H1 (cell line): ENCODE measurements around the gene GPR161. TPM values are rescaled to one million over a fixed set of nuclear protein-coding genes. Genes with fewer than 3 reads are reported as not detected.

Experiments
- CTCF ChIA-PET: fragments of 300-600 bp; sonication (Branson Sonifier 250); formaldehyde crosslinking; loops from one replicate; lab custom pipeline; 2021; ENCODE audit not compliant: partially characterized antibody; lab: Charles Lee
- POLR2A ChIA-PET: fragments of 300-600 bp; sonication (Branson Sonifier 250); formaldehyde crosslinking; loops from one replicate; lab custom pipeline; 2021; ENCODE audit warnings: inconsistent platforms; ENCODE audit not compliant: partially characterized antibody; lab: Charles Lee
- DNase-seq, 2 experiments: peaks; one replicate each; pipeline versions ENCODE4 v3.0.0 to v3.0.0-alpha.2; 2010 to 2022; ENCODE audit warnings: low spot score in 2 of 2, low read depth in 1 of 2, mixed read lengths in 1 of 2
- FAIRE-seq: peaks from 2 replicates; lab custom pipeline; 2011; peaks lifted over from hg19 to GRCh38; lab: Jason Lieb, UNC
- H2AFZ ChIP-seq: 2 replicates; pipeline ENCODE4 v1.8.1; 2012; ENCODE audit warnings: low read length, inconsistent platforms
- H2AK5ac ChIP-seq: 2 replicates; pipeline ENCODE4 v1.6.1; 2013; ENCODE audit warnings: low read depth, low read length
- H2BK120ac ChIP-seq: replicated peaks from 2 replicates; pipeline ENCODE3; 2013; ENCODE audit warnings: low read depth, low read length, inconsistent platforms
- H2BK12ac ChIP-seq: 2 replicates; pipeline ENCODE4 v1.6.1; 2013; ENCODE audit warnings: low read depth, low read length
- H2BK15ac ChIP-seq: 2 replicates; pipeline ENCODE4 v1.6.1; 2013; ENCODE audit warnings: low read length
- H2BK20ac ChIP-seq: 2 replicates; pipeline ENCODE4 v1.6.1; 2013; ENCODE audit warnings: low read length
- H2BK5ac ChIP-seq: 2 replicates; pipeline ENCODE4 v1.6.1; 2013; ENCODE audit warnings: low read depth, low read length
- H3K14ac ChIP-seq: 2 replicates; pipeline ENCODE4 v1.6.1; 2013; ENCODE audit warnings: inconsistent platforms; ENCODE audit not compliant: insufficient read length
- H3K18ac ChIP-seq: 2 replicates; pipeline ENCODE4 v1.6.1; 2013; ENCODE audit warnings: low read length; ENCODE audit errors: extremely low read depth
- H3K23ac ChIP-seq: 2 replicates; pipeline ENCODE4 v1.6.1; 2013; ENCODE audit warnings: inconsistent platforms; ENCODE audit not compliant: insufficient read length
- H3K23me2 ChIP-seq: 2 replicates; pipeline ENCODE4 v1.6.1; 2013; ENCODE audit warnings: low read depth, low read length
- H3K27ac ChIP-seq: 2 replicates; pipeline ENCODE4 v1.6.1; 2011; ENCODE audit warnings: low read depth, low read length, inconsistent platforms
- H3K27me3 ChIP-seq, 4 experiments: replicated peaks in 1 of 4; 1 replicate in 1 of 4; 2 replicates in 3 of 4; pipeline versions ENCODE4 v1.6.1 to v1.8.1; 2011 to 2013; ENCODE audit warnings: low read length in 3 of 4, mild to moderate bottlenecking in 3 of 4, inconsistent platforms in 2 of 4, mixed read lengths in 2 of 4, moderate library complexity in 1 of 4; ENCODE audit not compliant: control insufficient read depth in 3 of 4, insufficient read depth in 3 of 4; ENCODE audit errors: extremely low read depth in 1 of 4
- H3K36me3 ChIP-seq, 4 experiments: 2 replicates each; pipeline versions ENCODE4 v1.6.1 to v1.8.1; 2011 to 2013; ENCODE audit warnings: mild to moderate bottlenecking in 4 of 4, low read length in 3 of 4, moderate library complexity in 2 of 4, control low read depth in 1 of 4, inconsistent platforms in 1 of 4; ENCODE audit not compliant: insufficient read depth in 4 of 4, control insufficient read depth in 2 of 4
- H3K4ac ChIP-seq: replicated peaks from 2 replicates; pipeline ENCODE3; 2013; ENCODE audit warnings: low read length, low read depth, mixed read lengths, inconsistent platforms; ENCODE audit not compliant: insufficient read length
- H3K4me1 ChIP-seq, 4 experiments: replicated peaks in 1 of 4; 1 replicate in 1 of 4; 2 replicates in 3 of 4; pipeline versions ENCODE4 v1.6.1 to v1.8.1; 2011 to 2013; ENCODE audit warnings: low read length in 3 of 4, inconsistent platforms in 2 of 4, mixed read lengths in 1 of 4; ENCODE audit not compliant: insufficient read depth in 4 of 4, control insufficient read depth in 3 of 4
- H3K4me2 ChIP-seq, 2 experiments: 2 replicates each; pipeline versions ENCODE4 v1.6.1 to v1.8.1; 2011 to 2013; ENCODE audit warnings: low read depth in 2 of 2, low read length in 2 of 2, control low read depth in 1 of 2, inconsistent platforms in 1 of 2, mild to moderate bottlenecking in 1 of 2; ENCODE audit not compliant: insufficient read depth in 1 of 2
- H3K4me3 ChIP-seq, 4 experiments: fragments of 200-600, 300-600 bp in 1 of 4; sonication (generic), shearing (Covaris generic), sonication (Bioruptor Twin) in 1 of 4; 2 replicates each; pipeline versions ENCODE4 v1.5.1 to v1.8.1; 2011 to 2016; ENCODE audit warnings: low read length in 4 of 4, low read depth in 3 of 4, control low read depth in 2 of 4, inconsistent platforms in 2 of 4, mild to moderate bottlenecking in 2 of 4, mixed read lengths in 1 of 4, moderate library complexity in 1 of 4; ENCODE audit not compliant: insufficient read depth in 2 of 4; ENCODE audit errors: extremely low read depth in 1 of 4
- H3K56ac ChIP-seq: replicated peaks from 2 replicates; pipeline ENCODE3; 2013; ENCODE audit warnings: low read depth, mild to moderate bottlenecking, mixed read lengths, low read length, inconsistent platforms; ENCODE audit not compliant: insufficient read length
- H3K79me1 ChIP-seq: 2 replicates; pipeline ENCODE4 v1.6.1; 2013; ENCODE audit warnings: low read depth, low read length, control low read depth
- H3K79me2 ChIP-seq, 2 experiments: 2 replicates each; pipeline versions ENCODE4 v1.6.1 to v1.8.1; 2012 to 2013; ENCODE audit warnings: low read length in 2 of 2, mild to moderate bottlenecking in 2 of 2, inconsistent platforms in 1 of 2; ENCODE audit not compliant: insufficient read depth in 2 of 2, control insufficient read depth in 1 of 2
- H3K9ac ChIP-seq, 4 experiments: replicated peaks in 1 of 4; 1 replicate in 1 of 4; 2 replicates in 3 of 4; pipeline versions ENCODE4 v1.6.1 to v1.8.1; 2011 to 2013; ENCODE audit warnings: low read depth in 3 of 4, low read length in 3 of 4, control low read depth in 2 of 4, mild to moderate bottlenecking in 2 of 4, moderate library complexity in 2 of 4, inconsistent platforms in 1 of 4; ENCODE audit errors: extremely low read depth in 1 of 4
- H3K9me3 ChIP-seq, 2 experiments: 2 replicates each; pipeline versions ENCODE4 v1.6.1 to v1.8.1; 2012 to 2013; ENCODE audit warnings: mild to moderate bottlenecking in 2 of 2, moderate library complexity in 2 of 2, control low read depth in 1 of 2, inconsistent platforms in 1 of 2, low read depth in 1 of 2, low read length in 1 of 2, mixed read lengths in 1 of 2; ENCODE audit not compliant: insufficient read depth in 2 of 2
- H4K20me1 ChIP-seq, 2 experiments: replicated peaks in 1 of 2; 2 replicates each; pipeline versions ENCODE3 to v1.8.1; 2011 to 2013; ENCODE audit warnings: inconsistent platforms in 2 of 2, low read length in 2 of 2, mild to moderate bottlenecking in 1 of 2; ENCODE audit not compliant: insufficient read depth in 2 of 2, control insufficient read depth in 1 of 2
- H4K5ac ChIP-seq: 2 replicates; pipeline ENCODE4 v1.6.1; 2013; ENCODE audit warnings: low read length, low read depth, mixed read lengths, inconsistent platforms; ENCODE audit not compliant: insufficient read length
- H4K8ac ChIP-seq: 2 replicates; pipeline ENCODE4 v1.8.0; 2013; ENCODE audit warnings: mild to moderate bottlenecking, moderate library complexity, low read length, inconsistent platforms; ENCODE audit not compliant: insufficient read depth; ENCODE audit errors: extremely low read depth
- H4K91ac ChIP-seq: replicated peaks from 2 replicates; pipeline ENCODE3; 2013; ENCODE audit warnings: low read length, mixed read lengths, inconsistent platforms; ENCODE audit not compliant: insufficient read length
- CTCF ChIP-seq, 3 experiments: IDR thresholded peaks; 1 replicate in 2 of 3; 2 replicates in 1 of 3; pipeline versions ENCODE4 v1.5.1 to v1.6.1; 2011; ENCODE audit warnings: low read length in 3 of 3, mild to moderate bottlenecking in 3 of 3, inconsistent platforms in 2 of 3, low read depth in 1 of 3, moderate library complexity in 1 of 3; ENCODE audit not compliant: insufficient read depth in 1 of 3; ENCODE audit errors: control extremely low read depth in 1 of 3
- HDAC6 ChIP-seq: IDR thresholded peaks from one replicate; pipeline ENCODE4 v1.7.1; 2012; ENCODE audit warnings: low read depth, mild to moderate bottlenecking, inconsistent platforms, low read length, moderate library complexity
- JUN ChIP-seq: IDR thresholded peaks from 2 replicates; pipeline ENCODE4 v1.6.1; 2011; ENCODE audit warnings: low read depth, mild to moderate bottlenecking, improper control_type of control experiment, low read length
- SUZ12 ChIP-seq: fragments of 200-600 bp; sonication (generic); IDR thresholded peaks from 2 replicates; pipeline ENCODE4 v1.6.1; 2012; ENCODE audit warnings: mild to moderate bottlenecking, inconsistent platforms, low read length, moderate library complexity, mixed read lengths
- TBP ChIP-seq: IDR thresholded peaks from 2 replicates; pipeline ENCODE4 v1.6.1; 2011; ENCODE audit warnings: low read depth, low read length, improper control_type of control experiment
- TCF12 ChIP-seq: IDR thresholded peaks from 2 replicates; pipeline ENCODE4 v1.6.1; 2011; ENCODE audit warnings: low read depth, mild to moderate bottlenecking, low read length
- WGBS, 2 experiments: shearing (Covaris generic) in 1 of 2; methylation state at CpG; one replicate each; pipeline versions ENCODE4 v1.1.6 to v1.1.7; 2013 to 2015; ENCODE audit warnings: low lambda C conversion rate in 2 of 2, mixed read lengths in 2 of 2, inconsistent platforms in 1 of 2, low coverage in 1 of 2, missing lambda C conversion rate in 1 of 2; ENCODE audit not compliant: insufficient replicate concordance in 2 of 2, insufficient coverage in 1 of 2, insufficient read length in 1 of 2; ENCODE audit errors: extremely low coverage in 1 of 2, missing lambda C conversion rate in 1 of 2; 5-methylcytosine and 5-hydroxymethylcytosine counted together
- polyA plus RNA-seq, 7 experiments: library from polyadenylated mRNA; depleted of rRNA in 3 of 7; stranded (reverse) in 5 of 7; unstranded in 2 of 7; fragments of >200 nt in 5 of 7; fragments of 200-250 nt in 2 of 7; gene quantifications; 1 replicate in 5 of 7; 2 replicates in 1 of 7; 4 replicates in 1 of 7; pipeline versions ENCODE4 v1.2.1 to v1.2.3, GENCODE V29; 2011 to 2013; ENCODE audit warnings: missing spikeins in 2 of 7, mixed read lengths in 2 of 7
- total RNA-seq: library from RNA; stranded (reverse); fragmentation: NEBNext Ultra II Directional; extraction: Animal tissue kit (Norgen Biotek cat#: 25700); gene quantifications from 2 replicates; pipeline ENCODE4 v1.2.1, GENCODE V29; 2021
- TF ChIP-seq, protein P1 (sequence below): IDR thresholded peaks from 2 replicates; pipeline ENCODE4 v1.6.1; 2012; ENCODE audit warnings: inconsistent platforms
- TF ChIP-seq, protein P2 (sequence below): IDR thresholded peaks from 2 replicates; pipeline ENCODE4 v1.6.1; 2011; ENCODE audit warnings: low read depth, mild to moderate bottlenecking, low read length; ENCODE audit not compliant: insufficient read depth

GPR161 gene
- total and polyA plus RNA-seq, 2 of the 8 experiments (the other 6 are each of a cell fraction or from before 2014, with no cell fraction given), result 13.7 to 16.8 TPM

DNA sequence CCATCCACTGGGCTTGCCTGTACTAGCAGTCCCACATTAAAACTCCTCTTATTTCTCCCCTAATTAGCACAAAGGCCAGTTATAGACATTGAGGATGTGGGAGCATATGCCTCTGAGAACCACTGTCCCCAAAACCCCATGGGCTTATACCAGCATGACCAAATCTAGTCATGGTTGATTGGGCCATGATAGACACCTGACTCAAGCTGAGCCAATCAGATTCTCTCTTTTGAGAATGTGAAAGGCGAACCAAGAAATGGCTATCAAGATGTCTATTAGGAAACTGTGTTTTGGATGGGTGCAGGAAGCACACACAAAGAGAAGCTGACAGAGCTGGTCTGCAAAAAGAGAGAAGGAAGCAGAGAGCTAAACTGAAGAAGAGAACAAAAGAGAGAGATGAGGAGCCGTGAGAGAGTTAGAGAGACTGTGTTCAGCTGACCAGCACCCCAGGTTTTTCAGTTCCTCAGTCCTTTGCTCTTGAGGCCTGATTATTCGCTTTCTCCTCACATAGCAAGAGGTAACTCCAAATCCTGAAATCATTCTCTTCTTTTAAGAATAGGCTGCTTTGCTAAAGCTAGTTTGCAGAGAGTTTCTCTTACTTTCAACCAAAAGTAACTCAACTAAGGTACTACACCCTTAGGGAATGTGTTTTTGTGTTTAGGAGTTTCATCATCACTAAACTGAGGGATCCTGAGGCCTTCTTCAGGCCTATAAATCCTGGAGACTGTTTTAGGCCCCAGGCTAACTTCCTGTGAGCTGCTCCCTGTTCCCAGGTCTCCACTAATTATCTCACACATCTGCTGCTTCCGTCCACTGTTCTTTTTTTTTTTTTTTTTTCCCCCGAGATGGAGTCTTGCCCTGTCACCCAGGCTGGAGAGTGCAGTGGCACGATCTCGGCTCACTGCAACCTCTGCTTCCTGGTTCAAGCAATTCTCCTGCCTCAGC is 34.1 kb upstream of the GPR161 start:
- H4K8ac ChIP-seq, result no peak overlapping the region
- H3K4me1 ChIP-seq, result no peaks in the 10 kb centered on the region
- no peak overlapping the region for H2BK120ac ChIP-seq
- H3K4me3 ChIP-seq, result no peak overlapping the region
- no peaks in the 10 kb centered on the region for H3K23me2 ChIP-seq
- H4K20me1 ChIP-seq, result no peaks in the 10 kb centered on the region
- no peak overlapping the region for H3K23ac ChIP-seq
- H2BK15ac ChIP-seq, result no peak overlapping the region
- no peak overlapping the region for H3K9ac ChIP-seq
- H3K9me3 ChIP-seq, result no peaks in the 10 kb centered on the region
- POLR2A ChIA-PET, result interaction anchor here (0.5 kb wide), 1 partner anchor 851 kb away, joined by 4 read pairs; no protein-coding TSS in a partner anchor
- no peaks in the 10 kb centered on the region for H3K79me1 ChIP-seq
- H3K79me2 ChIP-seq, result no peaks in the 10 kb centered on the region
- DNase-seq (no peak), FAIRE-seq (no peak)
- H4K5ac ChIP-seq, result no peak overlapping the region
- H3K56ac ChIP-seq, result no peak overlapping the region
- H3K18ac ChIP-seq, result no peak overlapping the region
- CTCF ChIA-PET, result interaction anchor here (0.8 to 2.1 kb wide), 2 partner anchors 40 to 78 kb away, joined by 3 to 8 read pairs; no protein-coding TSS in a partner anchor
- H3K27me3 ChIP-seq, result no peaks in the 10 kb centered on the region
- 90% methylated on average over 4 of the region's 7 CpGs; no CpG with 5 or more reads in 1 of the 2 experiments for WGBS, 2 experiments
- H3K4ac ChIP-seq, result no peak overlapping the region
- H2AFZ ChIP-seq, result peak overlapping the region; percentile 47
- no peak overlapping the region for H4K91ac ChIP-seq
- no peak overlapping the region for H2BK20ac ChIP-seq
- no peak overlapping the region for H2BK12ac ChIP-seq
- H3K36me3 ChIP-seq, result no peaks in the 10 kb centered on the region
- H3K27ac ChIP-seq, result no peak overlapping the region
- H2BK5ac ChIP-seq, result no peak overlapping the region
- H2AK5ac ChIP-seq, result no peak overlapping the region
- no peak overlapping the region for H3K4me2 ChIP-seq
- no peak overlapping the region for H3K14ac ChIP-seq
- TF ChIP-seq, protein P1, sequence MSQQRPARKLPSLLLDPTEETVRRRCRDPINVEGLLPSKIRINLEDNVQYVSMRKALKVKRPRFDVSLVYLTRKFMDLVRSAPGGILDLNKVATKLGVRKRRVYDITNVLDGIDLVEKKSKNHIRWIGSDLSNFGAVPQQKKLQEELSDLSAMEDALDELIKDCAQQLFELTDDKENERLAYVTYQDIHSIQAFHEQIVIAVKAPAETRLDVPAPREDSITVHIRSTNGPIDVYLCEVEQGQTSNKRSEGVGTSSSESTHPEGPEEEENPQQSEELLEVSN, result no peak
- TF ChIP-seq, protein P2, sequence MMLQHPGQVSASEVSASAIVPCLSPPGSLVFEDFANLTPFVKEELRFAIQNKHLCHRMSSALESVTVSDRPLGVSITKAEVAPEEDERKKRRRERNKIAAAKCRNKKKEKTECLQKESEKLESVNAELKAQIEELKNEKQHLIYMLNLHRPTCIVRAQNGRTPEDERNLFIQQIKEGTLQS, result no peak
- TF ChIP-seq SUZ12 (no peak), HDAC6 (no peak), CTCF (IDR thresholded peaks at IDR 0.05; ENCODE audit: control extremely low read depth in 1 of 3, insufficient read depth in 1 of 3, low read depth in 1 of 3, low read length in 3 of 3) (no peak), JUN (no peak), TBP (no peak), TCF12 (no peak)
